A549 (cell line): ENCODE data around the gene TMEM175.

Experiments used
- CHD2 ChIP-seq: fragments of 150-350 bp; IDR thresholded peaks from 2 replicates; pipeline ENCODE4 v1.6.1; 2014; ENCODE audit warnings: low read length; ENCODE audit not compliant: partially characterized antibody
- KDM5A ChIP-seq: fragments of 200-600 bp; sonication (generic); IDR thresholded peaks from 2 replicates; pipeline ENCODE4 v1.6.1; 2016; ENCODE audit warnings: antibody characterized with exemption, mild to moderate bottlenecking
- POLR2A ChIP-seq: IDR thresholded peaks from 2 replicates; pipeline ENCODE4 v1.6.1; 2012; ENCODE audit warnings: mild to moderate bottlenecking, low read length
- RFX5 ChIP-seq: fragments of 450-650 bp; IDR thresholded peaks from 2 replicates; pipeline ENCODE4 v1.7.1; 2014; ENCODE audit warnings: antibody characterized with exemption, mild to moderate bottlenecking, moderate library complexity
- TF ChIP-seq, protein P1 (sequence below): IDR thresholded peaks from 2 replicates; pipeline ENCODE4 v1.6.1; 2012
- TF ChIP-seq, protein P2 (sequence below): fragments of >200 bp; sonication (Bioruptor Twin); formaldehyde crosslinking; IDR thresholded peaks from 3 replicates; pipeline ENCODE4 v1.5.1; 2016

DNA sequence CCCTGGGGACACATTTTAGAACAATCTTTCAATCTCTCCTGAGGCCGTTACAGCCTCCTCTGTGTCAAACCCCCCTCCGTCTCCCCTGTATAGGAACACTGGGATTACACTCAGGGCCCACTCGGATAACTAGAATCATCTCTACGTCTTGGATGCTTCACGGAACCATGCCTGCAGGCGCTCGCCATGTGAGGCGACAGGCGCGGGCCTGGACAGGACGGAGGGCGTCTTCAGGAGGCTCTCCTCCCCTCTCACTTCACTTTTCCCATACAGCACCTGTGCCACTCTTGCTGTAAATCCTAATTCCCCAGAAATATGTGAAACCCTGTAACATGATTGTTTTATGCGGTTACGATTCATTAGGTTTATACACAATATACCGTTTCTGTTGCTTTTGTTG lies 50.6 kb downstream of the TMEM175 start:
- TF ChIP-seq, protein P1, sequence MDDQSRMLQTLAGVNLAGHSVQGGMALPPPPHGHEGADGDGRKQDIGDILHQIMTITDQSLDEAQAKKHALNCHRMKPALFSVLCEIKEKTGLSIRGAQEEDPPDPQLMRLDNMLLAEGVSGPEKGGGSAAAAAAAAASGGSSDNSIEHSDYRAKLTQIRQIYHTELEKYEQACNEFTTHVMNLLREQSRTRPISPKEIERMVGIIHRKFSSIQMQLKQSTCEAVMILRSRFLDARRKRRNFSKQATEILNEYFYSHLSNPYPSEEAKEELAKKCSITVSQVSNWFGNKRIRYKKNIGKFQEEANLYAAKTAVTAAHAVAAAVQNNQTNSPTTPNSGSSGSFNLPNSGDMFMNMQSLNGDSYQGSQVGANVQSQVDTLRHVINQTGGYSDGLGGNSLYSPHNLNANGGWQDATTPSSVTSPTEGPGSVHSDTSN = no peak
- TF ChIP-seq POLR2A (no peak), CHD2 (no peak), KDM5A (no peak), RFX5 (no peak)
- TF ChIP-seq, protein P2, sequence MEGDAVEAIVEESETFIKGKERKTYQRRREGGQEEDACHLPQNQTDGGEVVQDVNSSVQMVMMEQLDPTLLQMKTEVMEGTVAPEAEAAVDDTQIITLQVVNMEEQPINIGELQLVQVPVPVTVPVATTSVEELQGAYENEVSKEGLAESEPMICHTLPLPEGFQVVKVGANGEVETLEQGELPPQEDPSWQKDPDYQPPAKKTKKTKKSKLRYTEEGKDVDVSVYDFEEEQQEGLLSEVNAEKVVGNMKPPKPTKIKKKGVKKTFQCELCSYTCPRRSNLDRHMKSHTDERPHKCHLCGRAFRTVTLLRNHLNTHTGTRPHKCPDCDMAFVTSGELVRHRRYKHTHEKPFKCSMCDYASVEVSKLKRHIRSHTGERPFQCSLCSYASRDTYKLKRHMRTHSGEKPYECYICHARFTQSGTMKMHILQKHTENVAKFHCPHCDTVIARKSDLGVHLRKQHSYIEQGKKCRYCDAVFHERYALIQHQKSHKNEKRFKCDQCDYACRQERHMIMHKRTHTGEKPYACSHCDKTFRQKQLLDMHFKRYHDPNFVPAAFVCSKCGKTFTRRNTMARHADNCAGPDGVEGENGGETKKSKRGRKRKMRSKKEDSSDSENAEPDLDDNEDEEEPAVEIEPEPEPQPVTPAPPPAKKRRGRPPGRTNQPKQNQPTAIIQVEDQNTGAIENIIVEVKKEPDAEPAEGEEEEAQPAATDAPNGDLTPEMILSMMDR = no peak
